Breast epithelium (tissue), 4 donors: ENCODE data around the gene NACC2. TPM values are rescaled to one million over a fixed set of nuclear protein-coding genes. Genes with fewer than 3 reads are reported as not detected.

Experiments
- DNase-seq, 2 donors: peaks; one replicate each; pipeline ENCODE4 v3.0.0-alpha.2; 2019; ENCODE audit warnings: low spot score in 2 of 2
- H3K27ac ChIP-seq, 2 donors: fragments of 200-600 bp; sonication (generic) in 1 of 2; one replicate each; pipeline ENCODE4 v1.5.1; 2016 to 2019; ENCODE audit warnings: mild to moderate bottlenecking in 1 of 2
- H3K27me3 ChIP-seq, 2 donors: fragments of 200-600 bp; sonication (generic) in 1 of 2; one replicate each; pipeline versions ENCODE4 v1.5.1 to v1.6.0; 2017 to 2019; ENCODE audit warnings: control low read depth in 1 of 2, mild to moderate bottlenecking in 1 of 2
- H3K36me3 ChIP-seq: fragments of 200-600 bp; one replicate; pipeline ENCODE4 v1.5.1; 2019
- H3K4me1 ChIP-seq, 2 donors: fragments of 200-600 bp; sonication (generic); one replicate each; pipeline ENCODE4 v1.5.1; 2016 to 2019; ENCODE audit warnings: control low read depth in 1 of 2
- H3K4me3 ChIP-seq, 3 donors: fragments of 200-600 bp; sonication (generic); 1 replicate in 2 of 3; 2 replicates in 1 of 3; pipeline ENCODE4 v1.5.1; 2016 to 2019; ENCODE audit warnings: mild to moderate bottlenecking in 3 of 3, moderate library complexity in 2 of 3
- H3K9me3 ChIP-seq, 2 donors: fragments of 200-600 bp; sonication (generic) in 1 of 2; one replicate each; pipeline ENCODE4 v1.5.1; 2016 to 2019; ENCODE audit warnings: control low read depth in 1 of 2
- CTCF ChIP-seq, 3 donors: fragments of 450-650 bp; IDR thresholded peaks; one replicate each; pipeline ENCODE4 v1.5.1; 2016 to 2017; ENCODE audit warnings: antibody characterized with exemption in 3 of 3, mild to moderate bottlenecking in 3 of 3, moderate library complexity in 3 of 3
- POLR2A ChIP-seq: fragments of 450-650 bp; IDR thresholded peaks from one replicate; pipeline ENCODE4 v1.6.1; 2016; ENCODE audit warnings: antibody characterized with exemption, mild to moderate bottlenecking, moderate library complexity
- POLR2AphosphoS5 ChIP-seq, 3 donors: sonication (generic); formaldehyde crosslinking; IDR thresholded peaks; one replicate each; pipeline ENCODE4 v1.6.1; 2017; ENCODE audit warnings: antibody characterized with exemption in 3 of 3
- intact Hi-C: fragments of 100-400 bp; cut with DNase I; formaldehyde crosslinking; loops from one replicate; pipeline ENCODE4 v1.15.1; 2023; ENCODE audit warnings: low total_unique reads
- total RNA-seq, 3 donors: library from RNA; depleted of rRNA; stranded (reverse); fragments of >200 nt; gene quantifications; one replicate each; pipeline ENCODE4 v1.1.0, GENCODE V29; 2016

NACC2 gene
- 10 to 100 TPM; 14.0 to 24.2 (median 19.3) TPM for total RNA-seq

- no peak for TF ChIP-seq POLR2A
- TF ChIP-seq CTCF (IDR thresholded peaks at IDR 0.05) = no peak
- no peak for TF ChIP-seq POLR2AphosphoS5 (IDR thresholded peaks at IDR 0.05)
- H3K4me3 ChIP-seq = peak within 1 kb of the TSS; percentile 82 to 97 (median 90)
- DNase-seq = no peak
- H3K27me3 ChIP-seq = no peaks in the 10 kb centered on the region
- intact Hi-C loops = no loop called here
- peaks cover 0 to 17% of the 10 kb centered on the region in 2 donors for H3K4me1 ChIP-seq
- H3K27ac ChIP-seq = peak within 1 kb of the TSS; percentile 85 to 96
- no peaks in the 10 kb centered on the region for H3K9me3 ChIP-seq
- no peaks in the 10 kb centered on the region for H3K36me3 ChIP-seq
Observed at GRCh38 chr9:136095070-136096058, at the start of gene NACC2. Gene NACC2 (minus strand): TSS chr9:136095289. CDS start chr9:136050521, 44,768 bp downstream.

- H3K9me3 ChIP-seq = no peaks in the 10 kb centered on the region
- H3K4me3 ChIP-seq = no peak overlapping the region
- no peak for DNase-seq
- TF ChIP-seq POLR2AphosphoS5 (IDR thresholded peaks at IDR 0.05) = no peak
- no peak for TF ChIP-seq CTCF (IDR thresholded peaks at IDR 0.05)
- TF ChIP-seq POLR2A = no peak
- peaks cover 2 to 53% of the 10 kb centered on the region in 2 donors for H3K27me3 ChIP-seq
- intact Hi-C loops = no loop called here
- H3K27ac ChIP-seq = no peak overlapping the region
- no peaks in the 10 kb centered on the region for H3K36me3 ChIP-seq
- no peaks in the 10 kb centered on the region for H3K4me1 ChIP-seq
Observed at GRCh38 chr9:136144450-136144849, 49.4 kb upstream of the NACC2 start.

GRCh38 chr9:136143215-136144001 is 48.3 kb upstream of the NACC2 start:
- H3K9me3 ChIP-seq = no peaks in the 10 kb centered on the region
- peaks cover 2 to 54% of the 10 kb centered on the region in 2 donors for H3K27me3 ChIP-seq
- DNase-seq = no peak
- no peaks in the 10 kb centered on the region for H3K4me1 ChIP-seq
- H3K27ac ChIP-seq = no peak overlapping the region
- no peaks in the 10 kb centered on the region for H3K36me3 ChIP-seq
- no peak overlapping the region for H3K4me3 ChIP-seq
- no peak for TF ChIP-seq CTCF (IDR thresholded peaks at IDR 0.05)
- intact Hi-C loops = no loop called here

- TF ChIP-seq POLR2A = no peak
- TF ChIP-seq POLR2AphosphoS5 (IDR thresholded peaks at IDR 0.05) = no peak
- TF ChIP-seq CTCF (IDR thresholded peaks at IDR 0.05) = no peak
- Histone ChIP-seq H3K4me3 (no peak overlapping the region), H3K27ac (no peak overlapping the region), H3K4me1 (peaks cover 0 to 1% of the 10 kb centered on the region in 2 donors), H3K9me3 (no peaks in the 10 kb centered on the region), H3K36me3 (no peaks in the 10 kb centered on the region), H3K27me3 (peaks cover 2 to 52% of the 10 kb centered on the region in 2 donors)
- intact Hi-C loops = no loop called here
- no peak for DNase-seq
Observed at GRCh38 chr9:136142859-136143214, 47.7 kb upstream of the NACC2 start.

- no peak overlapping the region for H3K27ac ChIP-seq
- no peak overlapping the region for H3K4me3 ChIP-seq
- TF ChIP-seq POLR2AphosphoS5 (IDR thresholded peaks at IDR 0.05) (no peak), POLR2A (no peak), CTCF (IDR thresholded peaks at IDR 0.05) (no peak)
- H3K27me3 ChIP-seq = peaks cover 0 to 52% of the 10 kb centered on the region in 2 donors
- H3K4me1 ChIP-seq = peaks cover 0 to 6% of the 10 kb centered on the region in 2 donors
- intact Hi-C loops = no loop called here
- no peak for DNase-seq
- H3K36me3 ChIP-seq = no peaks in the 10 kb centered on the region
- no peaks in the 10 kb centered on the region for H3K9me3 ChIP-seq
Observed at GRCh38 chr9:136142414-136142796, 47.3 kb upstream of the NACC2 start.
